HL-60 (cell line): ENCODE data around the gene MTA2.

Source experiments
- CTCF ChIP-seq: IDR thresholded peaks from one replicate; pipeline ENCODE4 v1.5.1; 2011; ENCODE audit warnings: low read length, control low read depth, inconsistent platforms; ENCODE audit not compliant: insufficient read depth
- GABPA ChIP-seq: IDR thresholded peaks from 2 replicates; pipeline ENCODE4 v1.6.1; 2012; ENCODE audit warnings: low read depth
- POLR2AphosphoS5 ChIP-seq: IDR thresholded peaks from 2 replicates; pipeline ENCODE4 v1.6.1; 2012; ENCODE audit warnings: low read depth
- REST ChIP-seq: IDR thresholded peaks from 2 replicates; pipeline ENCODE4 v1.6.1; 2012; ENCODE audit warnings: low read depth; ENCODE audit not compliant: insufficient replicate concordance
- SPI1 ChIP-seq: IDR thresholded peaks from 2 replicates; pipeline ENCODE4 v1.6.1; 2012; ENCODE audit warnings: low read depth, mild to moderate bottlenecking, borderline replicate concordance

GRCh38 chr11:62599069-62599696 lies 2.5 kb downstream of the MTA2 start:
- TF ChIP-seq CTCF (no peak), GABPA (no peak), POLR2AphosphoS5 (peak; percentile 63; the same call in 1 of the 2 replicates), SPI1 (no peak; the same call in 1 of the 2 replicates), REST (no peak)
